ENCODE results near the gene REPS1. TPM values are rescaled to one million over a fixed set of nuclear protein-coding genes. Genes with fewer than 3 reads are reported as not detected.
"Not testable (repeated sequence)": the region's sequence is repeated elsewhere in the genome, so short reads cannot be mapped to it uniquely, and the experiment has no call there.

REPS1 gene
- total RNA-seq, 6 experiments from 2014 or later: 21.1 to 29.9 (median 26.2) TPM

- no peak for TF ChIP-seq CTCF (IDR thresholded peaks at IDR 0.05)
- no peak overlapping the region for H3K4me3 Mint-ChIP-seq
- DNase-seq: no peak
- H3K27me3 Mint-ChIP-seq (ENCODE audit: insufficient read depth): peaks cover 7% of the 10 kb centered on the region
- H3K4me1 Mint-ChIP-seq (ENCODE audit: low read depth): no peaks in the 10 kb centered on the region
- no peak overlapping the region for H3K27ac Mint-ChIP-seq
- no peaks in the 10 kb centered on the region for H3K9me3 Mint-ChIP-seq
- H3K36me3 Mint-ChIP-seq (ENCODE audit: low read depth): no peaks in the 10 kb centered on the region
Measured at GRCh38 chr6:138999949-139000725, 12.1 kb upstream of the REPS1 start.

- DNase-seq: no peak
Measured at GRCh38 chr6:138997136-138997535, 9.1 kb upstream of the REPS1 start.

GRCh38 chr6:138996524-138996923 lies 8.5 kb upstream of the REPS1 start:
- no peak for DNase-seq
- no peak for TF ChIP-seq CTCF (IDR thresholded peaks at IDR 0.05)
- H3K4me3 Mint-ChIP-seq: no peak overlapping the region
- H3K36me3 Mint-ChIP-seq (ENCODE audit: low read depth): no peaks in the 10 kb centered on the region
- H3K27me3 Mint-ChIP-seq (ENCODE audit: insufficient read depth): peaks cover 12% of the 10 kb centered on the region
- H3K4me1 Mint-ChIP-seq (ENCODE audit: low read depth): no peaks in the 10 kb centered on the region
- no peak overlapping the region for H3K27ac Mint-ChIP-seq
- no peaks in the 10 kb centered on the region for H3K9me3 Mint-ChIP-seq

More at GRCh38 chr6:138997136-138997535, 9.1 kb upstream of the REPS1 start:
- no peaks in the 10 kb centered on the region for H3K4me1 Mint-ChIP-seq (ENCODE audit: low read depth)
- H3K27ac Mint-ChIP-seq: no peak overlapping the region
- TF ChIP-seq CTCF (IDR thresholded peaks at IDR 0.05): no peak
- H3K36me3 Mint-ChIP-seq (ENCODE audit: low read depth): no peaks in the 10 kb centered on the region
- H3K27me3 Mint-ChIP-seq (ENCODE audit: insufficient read depth): peaks cover 10% of the 10 kb centered on the region
- H3K4me3 Mint-ChIP-seq: no peak overlapping the region
- H3K9me3 Mint-ChIP-seq: no peaks in the 10 kb centered on the region

GRCh38 chr6:138993410-138993809 lies 5.4 kb upstream of the REPS1 start:
- H3K9me3 Mint-ChIP-seq: not testable (repeated sequence)

GRCh38 chr6:138992965-138993364 lies 4.9 kb upstream of the REPS1 start:
- H3K27ac Mint-ChIP-seq: not testable (repeated sequence)

More at GRCh38 chr6:138993410-138993809, 5.4 kb upstream of the REPS1 start:
- H3K27me3 Mint-ChIP-seq (ENCODE audit: insufficient read depth): peaks cover 12% of the 10 kb centered on the region
- not testable (repeated sequence) for H3K27ac Mint-ChIP-seq; DNase-seq; H3K36me3 Mint-ChIP-seq (ENCODE audit: low read depth); H3K4me3 Mint-ChIP-seq; H3K4me1 Mint-ChIP-seq (ENCODE audit: low read depth)

GRCh38 chr6:138991206-138991605 lies 3.2 kb upstream of the REPS1 start:
- Mint-ChIP-seq H3K36me3 (ENCODE audit: low read depth) (no peaks in the 10 kb centered on the region), H3K4me1 (ENCODE audit: low read depth) (0 out of 2 replicates have a peak, but pooled peaks cover 5% of the 10 kb centered on the region), H3K27ac (no peak overlapping the region), H3K27me3 (ENCODE audit: insufficient read depth) (peaks cover 12% of the 10 kb centered on the region), H3K9me3 (no peaks in the 10 kb centered on the region), H3K4me3 (no peak overlapping the region)
- TF ChIP-seq CTCF (IDR thresholded peaks at IDR 0.05): no peak
- DNase-seq: no peak

More at GRCh38 chr6:138992965-138993364, 4.9 kb upstream of the REPS1 start:
- H3K27me3 Mint-ChIP-seq (ENCODE audit: insufficient read depth): peaks cover 12% of the 10 kb centered on the region
- not testable (repeated sequence) for DNase-seq; H3K36me3 Mint-ChIP-seq (ENCODE audit: low read depth); H3K4me3 Mint-ChIP-seq; H3K4me1 Mint-ChIP-seq (ENCODE audit: low read depth); H3K9me3 Mint-ChIP-seq
